ENCODE results near the gene SMIM32.
A peak's percentile ranks its signal among the peaks of the same experiment; 100 is the strongest.

SMIM32 gene

DNA sequence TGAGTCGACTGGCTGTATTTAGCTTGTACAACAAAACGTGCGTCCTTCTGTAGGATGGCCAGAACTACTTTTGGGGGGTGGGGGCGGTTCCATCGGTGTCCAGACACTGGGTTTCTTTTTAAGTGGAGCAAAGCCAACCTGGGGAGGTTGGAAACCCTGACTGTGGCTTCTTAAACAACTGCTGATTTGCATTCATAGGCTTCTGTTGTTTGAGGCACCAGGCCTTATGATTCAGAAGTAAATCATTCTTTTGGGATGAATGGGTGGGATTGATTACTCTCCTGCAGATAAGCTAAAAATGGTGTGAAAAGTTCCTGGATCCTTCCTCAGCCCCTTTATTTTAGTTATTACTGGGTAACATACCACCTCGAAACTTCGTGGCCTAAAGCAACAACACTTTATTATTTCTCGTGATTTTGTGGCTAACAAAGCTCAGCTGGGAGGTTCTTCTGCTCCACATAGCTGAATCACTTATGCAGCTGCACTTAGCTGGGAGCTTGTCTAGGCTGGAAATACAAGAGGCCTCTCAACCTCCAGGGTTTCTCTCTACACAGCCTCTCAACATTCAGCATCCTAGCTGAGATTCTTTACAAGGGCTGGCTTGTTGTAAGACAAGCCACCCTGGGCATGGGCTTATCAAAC is 12.2 kb upstream of the SMIM32 start:
- Histone ChIP-seq H3K4me3 (ENCODE audit: low read length) (no peak overlapping the region), H3K9ac (ENCODE audit: low read length) (no peak overlapping the region), H3K36me3 (ENCODE audit: control insufficient read depth, insufficient read depth, low read length) (no peaks in the 10 kb centered on the region), H3K27ac (ENCODE audit: low read depth, low read length) (no peak overlapping the region), H3K27me3 (ENCODE audit: control insufficient read depth, insufficient read depth, low read length) (no peaks in the 10 kb centered on the region), H3K4me1 (ENCODE audit: control insufficient read depth, insufficient read depth, low read length) (no peaks in the 10 kb centered on the region)

DNA sequence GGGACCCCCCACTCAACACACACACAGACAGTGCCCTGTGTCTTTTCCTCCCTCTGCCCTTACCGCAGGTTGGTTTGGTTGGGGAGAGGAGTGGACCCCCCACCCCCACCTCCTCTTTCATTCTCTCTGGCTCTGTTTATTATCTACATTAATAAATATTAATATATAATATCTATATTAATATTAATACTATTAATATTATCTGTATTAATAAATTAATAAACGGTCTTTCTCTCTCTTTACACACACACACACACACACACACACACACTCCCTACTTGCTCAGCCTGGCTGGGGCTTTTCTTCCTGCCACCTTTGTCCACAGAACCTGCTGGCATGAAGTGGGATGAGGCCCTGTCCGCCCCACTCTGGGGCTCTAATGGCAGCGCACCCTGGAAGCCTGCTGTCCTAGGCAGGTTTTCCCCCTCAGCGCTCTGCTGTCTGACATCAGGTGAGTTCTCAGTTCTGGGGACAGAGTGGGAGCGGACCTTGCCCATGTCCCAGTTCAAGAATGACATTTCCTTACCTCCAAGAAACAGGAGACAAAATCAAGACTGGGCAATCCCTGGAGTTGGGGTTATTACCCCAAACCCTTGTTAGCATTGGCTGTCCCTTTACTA is 10.5 kb upstream of the SMIM32 start:
- Histone ChIP-seq H3K4me3 (ENCODE audit: low read length) (no peak overlapping the region), H3K36me3 (ENCODE audit: control insufficient read depth, insufficient read depth, low read length) (no peaks in the 10 kb centered on the region), H3K9ac (ENCODE audit: low read length) (no peak overlapping the region), H3K27ac (ENCODE audit: low read depth, low read length) (no peak overlapping the region), H3K4me1 (ENCODE audit: control insufficient read depth, insufficient read depth, low read length) (no peaks in the 10 kb centered on the region), H3K27me3 (ENCODE audit: control insufficient read depth, insufficient read depth, low read length) (no peaks in the 10 kb centered on the region)

DNA sequence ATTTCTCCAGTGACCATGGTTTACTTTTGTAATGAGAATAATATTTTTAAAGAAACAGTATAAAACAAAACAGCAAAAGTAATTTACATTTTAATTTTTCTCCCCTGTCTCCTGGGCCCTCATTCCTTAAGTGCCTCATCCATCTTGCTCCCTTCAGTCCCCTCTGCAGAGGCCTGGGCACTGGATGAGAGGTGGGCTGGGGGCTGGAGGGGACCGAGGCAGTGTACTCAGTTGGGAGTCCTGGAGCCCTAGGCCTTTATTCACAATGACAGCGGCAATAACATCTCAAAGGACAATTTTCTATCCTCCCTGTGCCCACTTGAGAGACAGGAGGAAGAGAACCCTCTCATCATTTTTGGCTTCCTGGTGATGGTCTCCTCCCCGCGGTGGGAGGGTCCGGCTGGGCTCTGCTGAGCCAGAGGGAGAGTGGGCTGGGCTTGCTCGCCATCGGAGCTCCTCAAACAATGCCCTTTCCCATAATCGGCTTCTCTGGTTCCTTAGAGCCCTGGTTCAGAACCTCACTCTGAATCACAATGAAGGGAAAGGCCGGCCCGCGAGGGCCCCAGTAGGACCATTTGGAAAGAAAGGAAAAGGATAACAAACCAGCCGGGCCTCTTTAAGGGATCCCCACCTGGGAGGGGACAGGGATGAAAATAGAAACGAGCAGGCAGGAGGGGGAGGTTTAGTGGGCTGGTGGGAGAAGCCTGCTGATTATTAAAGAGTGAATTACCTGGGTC is 9.7 kb upstream of the SMIM32 start:
- H3K4me3 ChIP-seq (ENCODE audit: low read length): no peak overlapping the region
- H3K4me1 ChIP-seq (ENCODE audit: control insufficient read depth, insufficient read depth, low read length): no peaks in the 10 kb centered on the region
- no peak overlapping the region for H3K9ac ChIP-seq (ENCODE audit: low read length)
- no peak overlapping the region for H3K27ac ChIP-seq (ENCODE audit: low read depth, low read length)
- no peaks in the 10 kb centered on the region for H3K27me3 ChIP-seq (ENCODE audit: control insufficient read depth, insufficient read depth, low read length)
- no peaks in the 10 kb centered on the region for H3K36me3 ChIP-seq (ENCODE audit: control insufficient read depth, insufficient read depth, low read length)

GRCh38 chr5:136201870-136202269 is 8.9 kb upstream of the SMIM32 start:
- no peaks in the 10 kb centered on the region for H3K27me3 ChIP-seq (ENCODE audit: control insufficient read depth, insufficient read depth, low read length)
- no peaks in the 10 kb centered on the region for H3K36me3 ChIP-seq (ENCODE audit: control insufficient read depth, insufficient read depth, low read length)
- no peak overlapping the region for H3K27ac ChIP-seq (ENCODE audit: low read depth, low read length)
- no peak overlapping the region for H3K4me3 ChIP-seq (ENCODE audit: low read length)
- no peaks in the 10 kb centered on the region for H3K4me1 ChIP-seq (ENCODE audit: control insufficient read depth, insufficient read depth, low read length)
- H3K9ac ChIP-seq (ENCODE audit: low read length): no peak overlapping the region

DNA sequence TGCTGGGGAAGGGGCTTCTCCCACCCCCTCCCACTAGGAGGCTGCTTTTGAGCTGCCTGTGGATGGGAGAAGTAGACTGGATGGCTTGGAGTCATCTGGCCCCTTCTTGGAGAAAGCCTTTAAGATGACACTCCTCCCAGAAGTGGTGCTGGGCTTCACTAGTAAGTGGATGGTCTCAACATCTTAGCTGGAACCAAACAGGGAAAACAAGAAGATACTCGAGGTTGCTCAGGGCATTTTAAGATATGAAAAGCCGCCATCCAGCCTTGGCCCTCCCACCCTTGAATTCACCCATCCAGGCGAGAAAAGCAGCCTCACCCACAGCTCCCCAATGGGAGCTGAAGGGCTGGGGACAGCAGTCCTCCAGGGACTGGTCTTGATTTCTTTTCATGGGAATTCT is 7.8 kb upstream of the SMIM32 start:
- H3K9ac ChIP-seq (ENCODE audit: low read length): no peak overlapping the region
- H3K4me1 ChIP-seq (ENCODE audit: control insufficient read depth, insufficient read depth, low read length): peaks cover under 1% of the 10 kb centered on the region
- H3K27me3 ChIP-seq (ENCODE audit: control insufficient read depth, insufficient read depth, low read length): no peaks in the 10 kb centered on the region

DNA sequence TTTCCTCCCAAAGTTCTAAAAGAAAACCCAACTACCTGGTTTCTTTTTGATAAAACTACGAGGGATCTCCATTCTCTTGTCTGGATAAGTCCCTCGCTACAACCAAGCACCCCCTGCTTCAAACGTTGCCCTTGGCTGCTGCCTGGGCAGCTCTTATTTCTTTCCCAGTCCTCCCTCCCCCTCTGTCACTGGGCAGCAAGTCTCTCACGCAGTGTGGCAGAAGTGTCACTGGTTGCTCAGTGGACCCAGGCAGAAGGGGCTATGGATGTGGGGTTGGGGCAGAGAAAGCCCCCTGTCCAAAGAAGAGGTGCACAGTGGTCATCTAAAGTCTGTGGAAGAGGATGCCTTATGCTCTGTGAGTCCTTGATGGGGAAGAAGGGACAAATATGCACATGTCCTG is 7.2 kb upstream of the SMIM32 start:
- H3K9ac ChIP-seq (ENCODE audit: low read length): no peak overlapping the region
- no peak overlapping the region for H3K27ac ChIP-seq (ENCODE audit: low read depth, low read length)
- no peaks in the 10 kb centered on the region for H3K27me3 ChIP-seq (ENCODE audit: control insufficient read depth, insufficient read depth, low read length)
- H3K36me3 ChIP-seq (ENCODE audit: control insufficient read depth, insufficient read depth, low read length): no peaks in the 10 kb centered on the region
- H3K4me3 ChIP-seq (ENCODE audit: low read length): no peak overlapping the region
- peaks cover 4% of the 10 kb centered on the region for H3K4me1 ChIP-seq (ENCODE audit: control insufficient read depth, insufficient read depth, low read length)

More for the DNA sequence above, 7.8 kb upstream of the SMIM32 start:
- H3K4me3 ChIP-seq (ENCODE audit: low read length): no peak overlapping the region
- H3K36me3 ChIP-seq (ENCODE audit: control insufficient read depth, insufficient read depth, low read length): no peaks in the 10 kb centered on the region
- H3K27ac ChIP-seq (ENCODE audit: low read depth, low read length): no peak overlapping the region

DNA sequence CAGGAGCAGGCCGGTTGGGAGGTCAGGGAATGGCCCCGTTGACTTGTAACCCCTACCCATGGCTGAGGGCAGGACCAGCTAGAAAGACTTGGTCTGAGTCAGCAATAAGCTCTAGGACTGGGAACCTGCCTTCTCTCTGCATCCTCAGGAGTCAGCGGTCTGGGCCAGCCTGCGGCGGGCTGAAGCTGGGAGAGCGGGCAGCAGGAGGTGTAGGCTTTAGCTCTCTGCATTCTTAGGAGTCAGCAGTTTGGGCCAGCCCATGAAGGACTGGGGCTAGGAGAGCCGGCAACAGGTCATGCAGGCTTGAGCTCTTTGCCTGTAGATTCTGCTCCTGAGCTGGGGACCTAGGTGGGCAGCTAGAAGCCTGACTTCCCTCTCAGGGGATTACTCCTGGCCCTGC is 6.4 kb upstream of the SMIM32 start:
- Histone ChIP-seq H3K36me3 (ENCODE audit: control insufficient read depth, insufficient read depth, low read length) (no peaks in the 10 kb centered on the region), H3K27me3 (ENCODE audit: control insufficient read depth, insufficient read depth, low read length) (no peaks in the 10 kb centered on the region), H3K9ac (ENCODE audit: low read length) (no peak overlapping the region), H3K4me1 (ENCODE audit: control insufficient read depth, insufficient read depth, low read length) (peaks cover 4% of the 10 kb centered on the region), H3K27ac (ENCODE audit: low read depth, low read length) (no peak overlapping the region), H3K4me3 (ENCODE audit: low read length) (no peak overlapping the region)

GRCh38 chr5:136198453-136198852 is 5.5 kb upstream of the SMIM32 start:
- Histone ChIP-seq H3K9ac (ENCODE audit: low read length) (no peak overlapping the region), H3K4me3 (ENCODE audit: low read length) (no peak overlapping the region), H3K27me3 (ENCODE audit: control insufficient read depth, insufficient read depth, low read length) (no peaks in the 10 kb centered on the region), H3K4me1 (ENCODE audit: control insufficient read depth, insufficient read depth, low read length) (peaks cover 4% of the 10 kb centered on the region), H3K36me3 (ENCODE audit: control insufficient read depth, insufficient read depth, low read length) (no peaks in the 10 kb centered on the region), H3K27ac (ENCODE audit: low read depth, low read length) (no peak overlapping the region)

GRCh38 chr5:136197462-136198142 is 4.6 kb upstream of the SMIM32 start:
- Histone ChIP-seq H3K27me3 (ENCODE audit: control insufficient read depth, insufficient read depth, low read length) (no peaks in the 10 kb centered on the region), H3K4me1 (ENCODE audit: control insufficient read depth, insufficient read depth, low read length) (peaks cover 4% of the 10 kb centered on the region), H3K4me3 (ENCODE audit: low read length) (no peak overlapping the region), H3K36me3 (ENCODE audit: control insufficient read depth, insufficient read depth, low read length) (no peaks in the 10 kb centered on the region), H3K9ac (ENCODE audit: low read length) (no peak overlapping the region), H3K27ac (ENCODE audit: low read depth, low read length) (no peak overlapping the region)

DNA sequence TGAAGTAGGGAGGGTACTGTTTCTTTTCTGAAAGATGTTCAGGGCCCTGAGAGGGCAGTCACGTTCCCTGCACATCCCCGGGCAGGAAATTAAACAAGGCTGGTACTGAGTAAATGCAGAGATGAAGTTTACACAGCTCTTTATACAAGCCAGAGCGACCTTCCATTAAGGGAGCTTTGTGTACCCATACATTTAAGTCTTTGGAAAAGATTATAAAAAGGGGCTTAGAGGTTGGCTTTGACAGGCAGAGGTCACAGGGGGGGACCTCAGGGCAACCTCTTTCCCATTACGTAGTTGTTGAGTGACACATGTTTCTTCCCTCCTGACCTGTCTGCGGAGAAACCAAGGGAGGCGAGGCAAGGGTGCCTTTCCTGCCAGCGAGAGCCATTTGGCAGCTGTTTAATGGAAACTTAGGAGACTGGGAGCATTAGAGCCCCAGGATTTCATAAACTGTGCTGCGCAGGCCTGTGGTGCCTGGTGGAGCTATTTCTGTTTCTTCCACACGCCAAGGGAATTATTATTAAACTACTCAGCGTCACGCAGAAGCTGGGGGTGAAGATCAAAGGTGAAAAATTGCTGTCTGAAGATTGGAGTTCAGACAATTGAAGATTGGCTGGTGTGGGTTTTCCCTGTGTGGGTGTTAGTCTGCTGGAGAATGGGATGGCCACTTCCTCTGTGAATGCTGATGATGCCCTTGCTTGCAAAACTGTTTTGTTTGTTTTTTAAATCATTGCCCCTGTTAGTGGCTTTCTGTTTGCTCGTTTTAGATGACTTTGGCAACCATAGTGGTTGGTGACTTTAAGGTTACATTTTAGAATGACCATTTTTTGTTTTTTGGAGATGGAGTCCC is 3.2 kb upstream of the SMIM32 start:
- H3K4me1 ChIP-seq (ENCODE audit: control insufficient read depth, insufficient read depth, low read length): peaks cover 10% of the 10 kb centered on the region
- no peak overlapping the region for H3K9ac ChIP-seq (ENCODE audit: low read length)
- H3K4me3 ChIP-seq (ENCODE audit: low read length): no peak overlapping the region
- H3K27me3 ChIP-seq (ENCODE audit: control insufficient read depth, insufficient read depth, low read length): peaks cover 4% of the 10 kb centered on the region
- H3K36me3 ChIP-seq (ENCODE audit: control insufficient read depth, insufficient read depth, low read length): no peaks in the 10 kb centered on the region
- peak overlapping the region; percentile 2 for H3K27ac ChIP-seq (ENCODE audit: low read depth, low read length)

- Histone ChIP-seq H3K9ac (ENCODE audit: low read length) (no peak overlapping the region), H3K36me3 (ENCODE audit: control insufficient read depth, insufficient read depth, low read length) (no peaks in the 10 kb centered on the region), H3K4me3 (ENCODE audit: low read length) (no peak overlapping the region), H3K27me3 (ENCODE audit: control insufficient read depth, insufficient read depth, low read length) (peaks cover 4% of the 10 kb centered on the region), H3K27ac (ENCODE audit: low read depth, low read length) (no peak overlapping the region), H3K4me1 (ENCODE audit: control insufficient read depth, insufficient read depth, low read length) (peaks cover 10% of the 10 kb centered on the region)
Measured at GRCh38 chr5:136194576-136194975, 1.6 kb upstream of the SMIM32 start.
